NCI-H146 (cell line): Measurements from ENCODE around the gene THAP9.

Source experiments
- DNase-seq: peaks from one replicate; lab custom pipeline; 2025; lab: John Stamatoyannopoulos, UW

THAP9 gene

GRCh38 chr4:82965763-82966162, 65.2 kb downstream of the THAP9 start:
- no peak for DNase-seq

GRCh38 chr4:82968972-82969371, 68.4 kb downstream of the THAP9 start:
- no peak for DNase-seq

DNA sequence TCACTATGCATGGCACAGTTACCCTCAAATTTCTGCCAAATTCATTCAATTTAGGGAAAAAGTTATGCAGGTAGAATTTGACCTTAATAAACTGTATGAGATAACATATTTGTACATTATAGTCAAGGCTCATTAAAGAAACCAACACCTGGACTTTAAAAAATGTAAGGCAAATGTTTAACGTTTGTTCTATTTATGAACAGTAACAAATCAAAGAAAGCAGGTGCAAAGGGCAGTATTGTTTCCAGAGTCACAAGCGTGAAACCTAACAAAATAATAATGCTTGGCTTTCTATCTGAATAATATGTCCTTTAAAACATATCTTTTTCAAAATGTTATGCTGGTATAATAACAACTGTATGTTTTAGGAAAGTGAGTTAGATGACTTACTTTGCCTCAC, 68.9 kb downstream of the THAP9 start:
- no peak for DNase-seq
